ENCODE results near the gene LOX. TPM values are rescaled to one million over a fixed set of nuclear protein-coding genes. Genes with fewer than 3 reads are reported as not detected.
A peak's percentile ranks its signal among the peaks of the same experiment; 100 is the strongest.
"Not testable (repeated sequence)": the region's sequence is repeated elsewhere in the genome, so short reads cannot be mapped to it uniquely, and the experiment has no call there.

LOX gene
- total RNA-seq, 6 experiments from 2014 or later: 0.97 to 11.8 (median 2.2) TPM

GRCh38 chr5:122101636-122102285 lies 23.7 kb upstream of the LOX start:
- no peak for DNase-seq
- Histone ChIP-seq H3K4me1 (no peaks in the 10 kb centered on the region), H3K9me3 (no peaks in the 10 kb centered on the region), H3K36me3 (no peaks in the 10 kb centered on the region), H3K4me3 (no peak overlapping the region), H3K27ac (no peak overlapping the region), H3K27me3 (no peaks in the 10 kb centered on the region)
- intact Hi-C loops (cut with DNase I): no loop called here
- TF ChIP-seq, protein P1, sequence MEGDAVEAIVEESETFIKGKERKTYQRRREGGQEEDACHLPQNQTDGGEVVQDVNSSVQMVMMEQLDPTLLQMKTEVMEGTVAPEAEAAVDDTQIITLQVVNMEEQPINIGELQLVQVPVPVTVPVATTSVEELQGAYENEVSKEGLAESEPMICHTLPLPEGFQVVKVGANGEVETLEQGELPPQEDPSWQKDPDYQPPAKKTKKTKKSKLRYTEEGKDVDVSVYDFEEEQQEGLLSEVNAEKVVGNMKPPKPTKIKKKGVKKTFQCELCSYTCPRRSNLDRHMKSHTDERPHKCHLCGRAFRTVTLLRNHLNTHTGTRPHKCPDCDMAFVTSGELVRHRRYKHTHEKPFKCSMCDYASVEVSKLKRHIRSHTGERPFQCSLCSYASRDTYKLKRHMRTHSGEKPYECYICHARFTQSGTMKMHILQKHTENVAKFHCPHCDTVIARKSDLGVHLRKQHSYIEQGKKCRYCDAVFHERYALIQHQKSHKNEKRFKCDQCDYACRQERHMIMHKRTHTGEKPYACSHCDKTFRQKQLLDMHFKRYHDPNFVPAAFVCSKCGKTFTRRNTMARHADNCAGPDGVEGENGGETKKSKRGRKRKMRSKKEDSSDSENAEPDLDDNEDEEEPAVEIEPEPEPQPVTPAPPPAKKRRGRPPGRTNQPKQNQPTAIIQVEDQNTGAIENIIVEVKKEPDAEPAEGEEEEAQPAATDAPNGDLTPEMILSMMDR (IDR thresholded peaks at IDR 0.05): peak; percentile 47 to 60 (median 54)
- TF ChIP-seq POLR2A (IDR thresholded peaks at IDR 0.05): no peak
- peak; percentile 67 to 79 (median 74) for ATAC-seq
- WGBS (ENCODE audit: insufficient coverage, low coverage, low lambda C conversion rate, missing lambda C conversion rate): 14% methylated on average over 4 of the region's 4 CpGs

DNA sequence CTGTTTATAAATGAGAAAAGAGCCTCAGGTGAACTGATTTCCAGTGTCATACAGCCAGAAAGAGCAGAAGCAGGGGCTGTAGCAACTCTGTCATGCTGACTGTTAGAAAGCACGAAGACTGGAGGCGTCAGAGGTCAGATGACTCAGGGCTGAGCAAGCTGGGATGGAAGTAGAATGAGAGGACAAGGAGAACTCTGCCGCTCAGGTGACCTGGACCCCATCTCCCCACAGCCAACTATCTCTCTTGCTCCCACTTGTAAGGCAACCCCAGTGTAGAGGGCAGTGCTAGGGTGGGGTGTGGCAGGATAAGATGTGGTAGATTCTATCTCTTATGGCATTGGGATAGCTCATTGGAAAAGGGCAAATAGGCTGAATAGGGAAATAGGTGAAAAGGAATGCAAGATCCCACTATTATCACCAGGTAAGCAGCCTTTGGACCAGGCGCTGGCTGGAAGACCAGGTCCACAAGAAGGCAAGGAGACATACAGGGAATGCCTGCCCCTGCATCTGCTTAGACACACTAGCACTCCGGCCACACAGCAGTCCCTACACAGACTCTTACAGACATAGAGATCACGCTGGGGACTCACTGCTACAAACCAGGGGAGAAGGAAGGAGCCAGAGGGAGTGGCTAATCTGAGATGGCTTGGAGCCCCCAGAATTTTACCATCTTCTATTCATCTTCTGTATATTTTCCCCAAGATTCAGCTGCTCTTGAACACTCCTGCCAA lies 21.2 kb upstream of the LOX start:
- ATAC-seq: no peak
- H3K4me3 ChIP-seq: no peak overlapping the region
- H3K9me3 ChIP-seq: no peaks in the 10 kb centered on the region
- H3K4me1 ChIP-seq: no peaks in the 10 kb centered on the region
- TF ChIP-seq POLR2A (IDR thresholded peaks at IDR 0.05): no peak
- TF ChIP-seq, protein P1 (IDR thresholded peaks at IDR 0.05): no peak
- intact Hi-C loops (cut with DNase I): no loop called here
- H3K36me3 ChIP-seq: no peaks in the 10 kb centered on the region
- H3K27me3 ChIP-seq: no peaks in the 10 kb centered on the region
- H3K27ac ChIP-seq: no peak overlapping the region
- no peak for DNase-seq
- WGBS (ENCODE audit: insufficient coverage, low coverage, low lambda C conversion rate, missing lambda C conversion rate): 72% methylated on average over 2 of the region's 6 CpGs

- WGBS (ENCODE audit: insufficient coverage, low coverage, low lambda C conversion rate, missing lambda C conversion rate): 80% methylated on average over 1 of the region's 1 CpG
- no peak overlapping the region for H3K4me3 ChIP-seq
- H3K36me3 ChIP-seq: no peaks in the 10 kb centered on the region
- ATAC-seq (no peak), DNase-seq (no peak)
- no peaks in the 10 kb centered on the region for H3K27me3 ChIP-seq
- TF ChIP-seq POLR2A (IDR thresholded peaks at IDR 0.05): no peak
- TF ChIP-seq, protein P1 (IDR thresholded peaks at IDR 0.05): no peak
- intact Hi-C loops (cut with DNase I): no loop called here
- H3K4me1 ChIP-seq: no peaks in the 10 kb centered on the region
- no peaks in the 10 kb centered on the region for H3K9me3 ChIP-seq
- no peak overlapping the region for H3K27ac ChIP-seq
These were observed 19.3 kb upstream of the LOX start for GRCh38 chr5:122097391-122097790.

DNA sequence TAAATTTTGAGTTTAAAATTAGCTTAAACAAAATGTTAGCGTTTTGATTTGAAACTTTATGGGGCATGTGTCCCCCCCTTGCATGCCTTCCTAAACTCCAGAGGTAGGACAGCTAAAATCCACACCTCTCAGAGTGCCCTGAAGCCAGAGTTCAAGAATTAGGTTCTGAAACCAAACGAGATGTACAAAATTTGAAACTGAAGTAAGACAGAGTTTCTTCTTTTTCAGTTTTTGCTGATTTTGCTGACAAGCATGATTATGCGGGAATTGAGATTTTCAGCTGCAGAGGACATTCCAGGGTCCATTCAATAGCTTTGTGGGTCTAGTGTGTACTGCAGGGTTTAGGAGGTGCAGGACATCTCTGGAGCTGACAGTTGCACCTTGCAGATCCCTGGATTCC lies 17.1 kb upstream of the LOX start:
- intact Hi-C loops (cut with DNase I): no loop called here
- Histone ChIP-seq H3K9me3 (no peaks in the 10 kb centered on the region), H3K27ac (no peak overlapping the region), H3K4me3 (no peak overlapping the region), H3K4me1 (no peaks in the 10 kb centered on the region), H3K27me3 (no peaks in the 10 kb centered on the region), H3K36me3 (no peaks in the 10 kb centered on the region)
- DNase-seq (no peak), ATAC-seq (no peak)
- 49% methylated on average over 3 of the region's 3 CpGs for WGBS (ENCODE audit: insufficient coverage, low coverage, low lambda C conversion rate, missing lambda C conversion rate)
- TF ChIP-seq POLR2A (IDR thresholded peaks at IDR 0.05): no peak
- TF ChIP-seq, protein P1 (IDR thresholded peaks at IDR 0.05): no peak

DNA sequence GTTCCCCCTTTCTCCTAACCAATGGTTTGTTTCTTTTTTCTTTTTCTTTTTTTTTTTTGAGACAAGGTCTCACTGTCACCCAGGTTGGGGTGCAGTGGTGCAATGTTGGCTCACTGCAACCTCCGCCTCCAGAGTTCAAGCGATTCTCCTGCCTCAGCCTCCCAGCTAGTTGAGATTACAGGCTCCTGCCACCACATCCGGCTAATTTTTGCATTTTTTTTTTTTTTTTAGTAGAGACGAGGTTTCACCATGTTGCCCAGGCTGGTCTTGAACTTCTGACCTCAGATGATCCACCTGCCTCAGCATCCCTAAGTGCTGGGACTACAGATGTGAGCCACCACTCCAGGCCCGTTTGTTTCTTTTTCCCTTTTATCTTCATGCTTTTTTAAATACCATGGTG lies 16.2 kb upstream of the LOX start:
- H3K27ac ChIP-seq; H3K27me3 ChIP-seq; intact Hi-C loops (cut with DNase I); ATAC-seq; H3K36me3 ChIP-seq; H3K4me1 ChIP-seq; H3K9me3 ChIP-seq; H3K4me3 ChIP-seq; DNase-seq: not testable (repeated sequence)
- WGBS (ENCODE audit: insufficient coverage, low coverage, low lambda C conversion rate, missing lambda C conversion rate): 85% methylated on average over 5 of the region's 5 CpGs
